ENCODE results near the gene GJB5. TPM values are rescaled to one million over a fixed set of nuclear protein-coding genes. Genes with fewer than 3 reads are reported as not detected.

The GJB5 gene
- total RNA-seq, 1 experiment from 2014 or later = not detected

DNA sequence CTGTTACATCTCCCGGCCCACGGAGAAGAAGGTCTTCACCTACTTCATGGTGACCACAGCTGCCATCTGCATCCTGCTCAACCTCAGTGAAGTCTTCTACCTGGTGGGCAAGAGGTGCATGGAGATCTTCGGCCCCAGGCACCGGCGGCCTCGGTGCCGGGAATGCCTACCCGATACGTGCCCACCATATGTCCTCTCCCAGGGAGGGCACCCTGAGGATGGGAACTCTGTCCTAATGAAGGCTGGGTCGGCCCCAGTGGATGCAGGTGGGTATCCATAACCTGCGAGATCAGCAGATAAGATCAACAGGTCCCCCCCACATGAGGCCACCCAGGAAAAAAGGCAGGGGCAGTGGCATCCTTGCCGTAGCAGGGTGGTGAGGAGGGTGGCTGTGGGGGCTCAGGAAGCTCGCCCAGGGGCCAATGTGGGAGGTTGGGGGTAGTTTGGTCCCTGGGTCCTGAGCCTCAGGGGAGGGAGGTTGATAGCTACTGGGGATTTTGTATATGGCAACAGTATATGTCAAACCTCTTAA lies 7.0 kb downstream of the GJB5 start:
- BruUV-seq (replicated peaks) = no TSS peak
- H3K27ac ChIP-seq (ENCODE audit: low read length) = no peak overlapping the region
- H3K4me3 ChIP-seq (ENCODE audit: low read depth in 2 of 2, low read length in 2 of 2) = no peak overlapping the region
- H3K4me1 ChIP-seq (ENCODE audit: control insufficient read depth, insufficient read depth, low read length) = no peaks in the 10 kb centered on the region; the same call in 1 of the 2 replicates
- in situ Hi-C loops (cut with HindIII; ENCODE audit: low pct_unique_long_range_greater_than_20kb, low sequenced_read_pairs) = no loop called here
- no peaks in the 10 kb centered on the region for H3K9me3 ChIP-seq (ENCODE audit: control insufficient read depth, insufficient read depth, low read depth, low read length)
- ChIA-PET POLR2A (no interaction called here), CTCF (no interaction called here)
- no peaks in the 10 kb centered on the region for H3K36me3 ChIP-seq (ENCODE audit: control insufficient read depth, insufficient read depth, low read length)
- intact Hi-C loops (cut with micrococcal nuclease; ENCODE audit: unreplicated experiment) = no loop called here
- TF ChIP-seq TCF7L2 (IDR thresholded peaks at IDR 0.05; ENCODE audit: low read depth, low read length) = no peak
- no peak for ATAC-seq
- DNase-seq (ENCODE audit: low read depth, low spot score) = no peak
- H3K27me3 ChIP-seq (ENCODE audit: control insufficient read depth, insufficient read depth, low read length) = no peaks in the 10 kb centered on the region

DNA sequence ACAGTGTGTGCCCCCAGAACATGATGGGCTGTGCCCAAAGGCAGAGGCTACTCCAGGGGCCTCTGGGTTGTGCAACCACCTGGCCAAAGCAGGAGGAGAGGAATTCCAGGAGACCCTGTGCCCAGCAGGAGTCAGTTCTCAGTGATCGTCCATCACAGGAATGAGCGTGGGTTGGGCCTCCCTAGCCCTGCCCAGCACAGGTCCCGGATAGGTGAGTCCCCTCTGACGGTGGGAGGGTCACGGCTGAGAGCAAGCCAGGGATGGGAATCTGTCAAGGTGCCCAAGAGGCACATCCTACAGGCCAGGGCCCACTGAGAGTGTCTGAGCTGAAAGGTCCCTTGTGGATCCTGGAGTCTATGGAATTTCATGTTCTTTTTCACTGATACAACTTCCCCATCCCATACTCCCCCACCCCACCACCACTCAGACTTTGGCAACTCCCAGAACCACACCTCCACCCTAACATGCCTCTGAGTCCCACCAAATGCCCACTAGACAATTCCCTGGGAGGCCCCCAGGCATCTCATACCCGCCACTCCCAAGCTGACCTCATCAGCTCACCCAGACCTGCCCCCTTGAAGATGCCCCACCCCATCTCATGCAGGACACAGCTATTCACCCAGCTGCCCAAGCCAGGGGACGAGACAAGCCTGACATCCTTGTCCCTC lies 7.8 kb downstream of the GJB5 start:
- H3K27me3 ChIP-seq (ENCODE audit: control insufficient read depth, insufficient read depth, low read length) = no peaks in the 10 kb centered on the region
- no peak overlapping the region for H3K27ac ChIP-seq (ENCODE audit: low read length)
- peak; percentile 39 for ATAC-seq
- no peaks in the 10 kb centered on the region; the same call in 1 of the 2 replicates for H3K4me1 ChIP-seq (ENCODE audit: control insufficient read depth, insufficient read depth, low read length)
- ChIA-PET POLR2A (no interaction called here), CTCF (no interaction called here)
- no peaks in the 10 kb centered on the region for H3K36me3 ChIP-seq (ENCODE audit: control insufficient read depth, insufficient read depth, low read length)
- DNase-seq (ENCODE audit: low read depth, low spot score) = no peak
- in situ Hi-C loops (cut with HindIII; ENCODE audit: low pct_unique_long_range_greater_than_20kb, low sequenced_read_pairs) = no loop called here
- no peaks in the 10 kb centered on the region for H3K9me3 ChIP-seq (ENCODE audit: control insufficient read depth, insufficient read depth, low read depth, low read length)
- intact Hi-C loops (cut with micrococcal nuclease; ENCODE audit: unreplicated experiment) = no loop called here
- BruUV-seq (replicated peaks) = no TSS peak
- no peak for TF ChIP-seq SIN3A (IDR thresholded peaks at IDR 0.05; ENCODE audit: borderline replicate concordance, insufficient read depth, low read depth, low read length)
- TF ChIP-seq POLR2AphosphoS5 (IDR thresholded peaks at IDR 0.05; ENCODE audit: low read depth, low read length) = no peak
- no peak for TF ChIP-seq TCF7L2 (IDR thresholded peaks at IDR 0.05; ENCODE audit: low read depth, low read length)
- TF ChIP-seq, protein P1, sequence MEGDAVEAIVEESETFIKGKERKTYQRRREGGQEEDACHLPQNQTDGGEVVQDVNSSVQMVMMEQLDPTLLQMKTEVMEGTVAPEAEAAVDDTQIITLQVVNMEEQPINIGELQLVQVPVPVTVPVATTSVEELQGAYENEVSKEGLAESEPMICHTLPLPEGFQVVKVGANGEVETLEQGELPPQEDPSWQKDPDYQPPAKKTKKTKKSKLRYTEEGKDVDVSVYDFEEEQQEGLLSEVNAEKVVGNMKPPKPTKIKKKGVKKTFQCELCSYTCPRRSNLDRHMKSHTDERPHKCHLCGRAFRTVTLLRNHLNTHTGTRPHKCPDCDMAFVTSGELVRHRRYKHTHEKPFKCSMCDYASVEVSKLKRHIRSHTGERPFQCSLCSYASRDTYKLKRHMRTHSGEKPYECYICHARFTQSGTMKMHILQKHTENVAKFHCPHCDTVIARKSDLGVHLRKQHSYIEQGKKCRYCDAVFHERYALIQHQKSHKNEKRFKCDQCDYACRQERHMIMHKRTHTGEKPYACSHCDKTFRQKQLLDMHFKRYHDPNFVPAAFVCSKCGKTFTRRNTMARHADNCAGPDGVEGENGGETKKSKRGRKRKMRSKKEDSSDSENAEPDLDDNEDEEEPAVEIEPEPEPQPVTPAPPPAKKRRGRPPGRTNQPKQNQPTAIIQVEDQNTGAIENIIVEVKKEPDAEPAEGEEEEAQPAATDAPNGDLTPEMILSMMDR (IDR thresholded peaks at IDR 0.05) = no peak
- TF ChIP-seq, protein P2, sequence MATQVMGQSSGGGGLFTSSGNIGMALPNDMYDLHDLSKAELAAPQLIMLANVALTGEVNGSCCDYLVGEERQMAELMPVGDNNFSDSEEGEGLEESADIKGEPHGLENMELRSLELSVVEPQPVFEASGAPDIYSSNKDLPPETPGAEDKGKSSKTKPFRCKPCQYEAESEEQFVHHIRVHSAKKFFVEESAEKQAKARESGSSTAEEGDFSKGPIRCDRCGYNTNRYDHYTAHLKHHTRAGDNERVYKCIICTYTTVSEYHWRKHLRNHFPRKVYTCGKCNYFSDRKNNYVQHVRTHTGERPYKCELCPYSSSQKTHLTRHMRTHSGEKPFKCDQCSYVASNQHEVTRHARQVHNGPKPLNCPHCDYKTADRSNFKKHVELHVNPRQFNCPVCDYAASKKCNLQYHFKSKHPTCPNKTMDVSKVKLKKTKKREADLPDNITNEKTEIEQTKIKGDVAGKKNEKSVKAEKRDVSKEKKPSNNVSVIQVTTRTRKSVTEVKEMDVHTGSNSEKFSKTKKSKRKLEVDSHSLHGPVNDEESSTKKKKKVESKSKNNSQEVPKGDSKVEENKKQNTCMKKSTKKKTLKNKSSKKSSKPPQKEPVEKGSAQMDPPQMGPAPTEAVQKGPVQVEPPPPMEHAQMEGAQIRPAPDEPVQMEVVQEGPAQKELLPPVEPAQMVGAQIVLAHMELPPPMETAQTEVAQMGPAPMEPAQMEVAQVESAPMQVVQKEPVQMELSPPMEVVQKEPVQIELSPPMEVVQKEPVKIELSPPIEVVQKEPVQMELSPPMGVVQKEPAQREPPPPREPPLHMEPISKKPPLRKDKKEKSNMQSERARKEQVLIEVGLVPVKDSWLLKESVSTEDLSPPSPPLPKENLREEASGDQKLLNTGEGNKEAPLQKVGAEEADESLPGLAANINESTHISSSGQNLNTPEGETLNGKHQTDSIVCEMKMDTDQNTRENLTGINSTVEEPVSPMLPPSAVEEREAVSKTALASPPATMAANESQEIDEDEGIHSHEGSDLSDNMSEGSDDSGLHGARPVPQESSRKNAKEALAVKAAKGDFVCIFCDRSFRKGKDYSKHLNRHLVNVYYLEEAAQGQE (IDR thresholded peaks at IDR 0.05; ENCODE audit: insufficient read depth in 1 of 2, low read depth in 2 of 2, low read length in 1 of 2) = no peak
- H3K4me3 ChIP-seq (ENCODE audit: low read depth in 2 of 2, low read length in 2 of 2) = no peak overlapping the region

DNA sequence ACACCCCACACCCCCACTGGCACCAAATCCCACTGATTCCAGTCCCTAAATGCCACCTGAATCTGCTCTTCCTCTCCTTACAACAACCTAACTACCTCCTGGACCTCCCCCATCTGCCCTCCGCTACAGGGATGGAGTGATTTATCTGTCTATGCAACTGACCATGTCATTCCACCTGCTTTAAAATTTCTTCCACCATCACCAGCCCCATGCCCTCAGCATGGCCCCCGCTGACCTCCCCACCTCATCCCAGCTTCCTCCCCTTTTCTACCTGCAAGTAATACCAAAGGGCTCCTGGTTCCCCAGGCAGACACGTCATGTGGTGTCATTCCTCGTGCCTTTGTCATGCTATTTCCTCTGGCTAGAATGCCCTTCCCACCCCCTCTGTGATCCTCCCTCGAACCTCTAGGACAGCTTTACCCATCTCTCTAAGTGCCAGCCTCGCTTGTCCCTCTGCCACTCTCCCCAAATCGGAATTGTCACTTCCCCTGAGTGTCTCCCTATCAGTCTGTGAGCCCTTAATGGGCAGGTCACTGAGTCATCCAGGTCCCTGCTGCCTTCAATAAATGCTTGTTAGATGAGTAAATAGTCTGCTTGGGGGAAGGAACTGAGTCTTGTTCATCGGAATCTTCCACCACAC lies 8.4 kb downstream of the GJB5 start:
- no peak overlapping the region for H3K27ac ChIP-seq (ENCODE audit: low read length)
- H3K9me3 ChIP-seq (ENCODE audit: control insufficient read depth, insufficient read depth, low read depth, low read length) = no peaks in the 10 kb centered on the region
- H3K4me3 ChIP-seq (ENCODE audit: low read depth in 2 of 2, low read length in 2 of 2) = no peak overlapping the region
- TF ChIP-seq, protein P2 (IDR thresholded peaks at IDR 0.05; ENCODE audit: insufficient read depth in 1 of 2, low read depth in 2 of 2, low read length in 1 of 2) = no peak
- TF ChIP-seq TCF7L2 (IDR thresholded peaks at IDR 0.05; ENCODE audit: low read depth, low read length) = no peak
- in situ Hi-C loops (cut with HindIII; ENCODE audit: low pct_unique_long_range_greater_than_20kb, low sequenced_read_pairs) = no loop called here
- BruUV-seq (replicated peaks) = no TSS peak
- H3K27me3 ChIP-seq (ENCODE audit: control insufficient read depth, insufficient read depth, low read length) = no peaks in the 10 kb centered on the region
- peak; percentile 89 for ATAC-seq
- DNase-seq (ENCODE audit: low read depth, low spot score) = peak; percentile 82
- intact Hi-C loops (cut with micrococcal nuclease; ENCODE audit: unreplicated experiment) = no loop called here
- ChIA-PET CTCF (no interaction called here), POLR2A (no interaction called here)
- no peaks in the 10 kb centered on the region for H3K36me3 ChIP-seq (ENCODE audit: control insufficient read depth, insufficient read depth, low read length)
- H3K4me1 ChIP-seq (ENCODE audit: control insufficient read depth, insufficient read depth, low read length) = no peaks in the 10 kb centered on the region; the same call in 1 of the 2 replicates
